Thyroid gland (tissue), 4 donors: ENCODE results near the gene TTF2.

Experiments
- POLR2A ChIP-seq, 2 donors: fragments of 450-650 bp; IDR thresholded peaks; one replicate each; pipeline ENCODE4 v1.6.1; 2017; ENCODE audit warnings: antibody characterized with exemption in 2 of 2, mild to moderate bottlenecking in 2 of 2, moderate library complexity in 1 of 2
- TF ChIP-seq, protein P1 (sequence below), 6 experiments: fragments of 200-600 bp in 3 of 6; fragments of 450-650 bp in 3 of 6; sonication (generic) in 3 of 6; IDR thresholded peaks; one replicate each; pipeline ENCODE4 v1.5.1; 2016 to 2019; ENCODE audit warnings: antibody characterized with exemption in 6 of 6, mild to moderate bottlenecking in 2 of 6, inconsistent platforms in 1 of 6, moderate library complexity in 1 of 6

- TF ChIP-seq, protein P1, sequence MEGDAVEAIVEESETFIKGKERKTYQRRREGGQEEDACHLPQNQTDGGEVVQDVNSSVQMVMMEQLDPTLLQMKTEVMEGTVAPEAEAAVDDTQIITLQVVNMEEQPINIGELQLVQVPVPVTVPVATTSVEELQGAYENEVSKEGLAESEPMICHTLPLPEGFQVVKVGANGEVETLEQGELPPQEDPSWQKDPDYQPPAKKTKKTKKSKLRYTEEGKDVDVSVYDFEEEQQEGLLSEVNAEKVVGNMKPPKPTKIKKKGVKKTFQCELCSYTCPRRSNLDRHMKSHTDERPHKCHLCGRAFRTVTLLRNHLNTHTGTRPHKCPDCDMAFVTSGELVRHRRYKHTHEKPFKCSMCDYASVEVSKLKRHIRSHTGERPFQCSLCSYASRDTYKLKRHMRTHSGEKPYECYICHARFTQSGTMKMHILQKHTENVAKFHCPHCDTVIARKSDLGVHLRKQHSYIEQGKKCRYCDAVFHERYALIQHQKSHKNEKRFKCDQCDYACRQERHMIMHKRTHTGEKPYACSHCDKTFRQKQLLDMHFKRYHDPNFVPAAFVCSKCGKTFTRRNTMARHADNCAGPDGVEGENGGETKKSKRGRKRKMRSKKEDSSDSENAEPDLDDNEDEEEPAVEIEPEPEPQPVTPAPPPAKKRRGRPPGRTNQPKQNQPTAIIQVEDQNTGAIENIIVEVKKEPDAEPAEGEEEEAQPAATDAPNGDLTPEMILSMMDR (IDR thresholded peaks at IDR 0.05), result no peak
- no peak for TF ChIP-seq POLR2A (IDR thresholded peaks at IDR 0.05)
Observed at GRCh38 chr1:117104986-117105385, 44.9 kb downstream of the TTF2 start.
